ENCODE data around the gene GFER. TPM values are rescaled to one million over a fixed set of nuclear protein-coding genes. Genes with fewer than 3 reads are reported as not detected.
"Not testable (repeated sequence)": the region's sequence is repeated elsewhere in the genome, so short reads cannot be mapped to it uniquely, and the experiment has no call there.

Gene GFER
- total RNA-seq (2014; rRNA removed; shearing (Covaris generic)): 29.2 and 33.9 TPM in 2 replicates
- polyA plus RNA-seq (2015; cell fraction: cytosol; rRNA removed): 24.2 and 29.6 TPM in 2 replicates
- 34.0 and 36.5 TPM in 2 replicates for polyA plus RNA-seq (2015; cell fraction: nucleus; rRNA removed)

DNA sequence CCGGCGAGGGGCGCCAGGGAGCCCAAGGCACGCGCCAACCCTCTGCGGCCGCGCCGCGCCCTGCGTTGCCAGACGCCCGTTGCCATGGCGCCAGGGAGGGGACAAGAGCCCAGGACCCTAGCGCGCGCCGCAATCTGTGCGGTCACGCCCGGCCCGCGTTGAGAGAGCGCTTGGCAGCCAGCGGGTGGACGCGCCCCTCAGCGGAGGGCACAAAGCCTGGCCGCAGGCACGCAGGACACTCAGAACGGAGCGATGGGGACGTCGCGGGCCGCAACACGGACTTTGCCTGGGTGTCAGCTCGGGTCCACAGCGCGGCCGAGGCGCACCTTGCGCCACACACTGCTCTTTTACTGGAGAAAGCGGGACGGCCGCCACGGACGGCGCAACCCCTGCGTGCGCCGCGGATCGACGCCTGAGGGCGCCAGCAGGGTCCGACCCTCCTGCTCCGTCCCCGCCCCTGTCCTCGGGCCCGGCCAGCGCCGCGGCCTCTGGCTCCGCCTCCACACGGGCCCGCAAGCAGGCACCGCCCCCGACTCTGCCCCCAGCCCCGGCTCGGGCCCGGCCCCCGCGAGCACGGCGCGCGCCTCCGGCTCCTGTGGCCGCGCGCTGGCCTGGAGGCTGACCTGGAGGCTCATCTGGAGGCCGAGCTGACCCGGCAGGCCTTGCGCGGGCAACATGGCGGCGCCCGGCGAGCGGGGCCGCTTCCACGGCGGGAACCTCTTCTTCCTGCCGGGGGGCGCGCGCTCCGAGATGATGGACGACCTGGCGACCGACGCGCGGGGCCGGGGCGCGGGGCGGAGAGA is at the start of gene GFER:
TSS of gene GFER (plus strand) at position 650 of the 803 bp plus-strand sequence. CDS start at position 676, 26 bp downstream.
- peak; percentile 87 for DNase-seq (ENCODE audit: low read depth, low spot score)
- in situ Hi-C loops (cut with HindIII; ENCODE audit: low pct_unique_long_range_greater_than_20kb, low sequenced_read_pairs): no loop called here

- in situ Hi-C loops (cut with HindIII; ENCODE audit: low pct_unique_long_range_greater_than_20kb, low sequenced_read_pairs): no loop called here
- DNase-seq (ENCODE audit: low read depth, low spot score): no peak
These were observed 47.0 kb upstream of the GFER start for GRCh38 chr16:1936945-1937479.

GRCh38 chr16:1938316-1938715 is 45.7 kb upstream of the GFER start:
- in situ Hi-C loops (cut with HindIII; ENCODE audit: low pct_unique_long_range_greater_than_20kb, low sequenced_read_pairs): no loop called here
- DNase-seq (ENCODE audit: low read depth, low spot score): no peak

- no peak for DNase-seq (ENCODE audit: low read depth, low spot score)
- in situ Hi-C loops (cut with HindIII; ENCODE audit: low pct_unique_long_range_greater_than_20kb, low sequenced_read_pairs): no loop called here
These were observed 45.1 kb upstream of the GFER start for GRCh38 chr16:1938910-1939309.

DNA sequence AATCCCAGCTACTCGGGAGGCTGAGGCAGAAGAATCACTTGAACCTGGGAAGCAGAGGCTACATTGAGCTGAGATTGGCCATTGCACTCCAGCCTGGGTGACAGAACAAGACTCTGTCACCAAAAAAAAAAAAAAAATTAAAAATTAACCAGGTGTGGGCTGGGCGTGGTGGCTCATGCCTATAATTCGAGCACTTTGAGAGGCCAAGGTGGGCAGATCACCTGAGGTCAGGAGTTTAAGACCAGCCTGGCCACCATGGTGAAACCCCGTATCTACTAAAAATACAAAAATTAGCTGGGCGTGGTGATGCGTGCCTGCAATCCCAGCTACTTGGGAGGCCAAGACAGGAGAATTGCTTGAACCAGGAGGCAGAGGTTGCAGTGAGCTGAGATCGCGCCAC is 44.2 kb upstream of the GFER start:
- DNase-seq (ENCODE audit: low read depth, low spot score); in situ Hi-C loops (cut with HindIII; ENCODE audit: low pct_unique_long_range_greater_than_20kb, low sequenced_read_pairs): not testable (repeated sequence)

GRCh38 chr16:1940273-1941161 is 43.5 kb upstream of the GFER start:
- in situ Hi-C loops (cut with HindIII; ENCODE audit: low pct_unique_long_range_greater_than_20kb, low sequenced_read_pairs): no loop called here
- no peak for DNase-seq (ENCODE audit: low read depth, low spot score)

GRCh38 chr16:1941162-1942046 is 42.6 kb upstream of the GFER start:
- DNase-seq (ENCODE audit: low read depth, low spot score): no peak
- in situ Hi-C loops (cut with HindIII; ENCODE audit: low pct_unique_long_range_greater_than_20kb, low sequenced_read_pairs): no loop called here

- in situ Hi-C loops (cut with HindIII; ENCODE audit: low pct_unique_long_range_greater_than_20kb, low sequenced_read_pairs): no loop called here
- DNase-seq (ENCODE audit: low read depth, low spot score): no peak
These were observed 41.8 kb upstream of the GFER start for GRCh38 chr16:1942047-1942809.

DNA sequence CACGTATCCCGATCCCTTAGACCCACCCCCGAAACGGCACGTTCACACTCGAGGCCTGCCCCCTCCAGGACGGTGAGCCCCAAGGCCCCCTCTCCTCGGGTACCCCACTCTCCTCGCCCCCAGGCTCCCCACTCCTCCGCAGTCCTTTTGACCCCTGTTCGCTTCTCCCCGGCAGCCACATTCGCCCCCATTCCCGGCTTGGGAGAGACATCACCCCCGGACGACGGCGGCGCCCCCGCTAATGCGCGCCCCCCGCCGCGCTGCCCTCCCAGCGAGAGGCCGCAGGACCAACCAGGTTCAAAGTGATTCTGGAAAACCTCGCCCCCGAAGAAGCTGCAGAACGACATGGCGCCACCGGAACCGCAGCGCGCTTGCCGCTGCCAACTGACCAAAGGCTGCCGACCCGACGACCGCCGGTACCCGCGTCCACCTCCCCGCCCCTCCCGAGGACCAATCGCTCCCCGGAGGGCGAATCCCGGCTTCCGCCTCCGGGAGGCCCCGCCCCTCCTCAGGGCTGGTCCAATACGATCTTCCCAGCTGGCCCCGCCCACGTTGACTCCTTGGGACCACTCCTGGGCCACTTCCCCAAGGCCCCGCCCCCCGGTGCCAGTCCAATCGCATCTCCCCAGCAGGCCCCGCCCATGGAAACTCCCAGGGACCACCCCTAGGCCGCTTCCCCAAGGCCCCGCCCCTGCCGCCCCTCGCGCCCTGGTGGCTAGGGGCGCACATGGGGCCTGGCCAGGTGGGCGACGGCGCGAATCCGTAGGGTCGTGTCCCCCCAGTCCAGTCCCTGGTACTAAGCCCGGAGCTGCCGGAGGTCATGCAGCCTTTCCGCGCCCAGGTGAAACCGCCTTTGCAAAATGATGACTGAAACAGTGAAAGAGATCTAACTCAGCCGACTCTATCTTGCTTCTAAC is 40.9 kb upstream of the GFER start, which contains the start of gene MSRB1:
TSS of gene MSRB1 (minus strand) at position 390 of the 917 bp plus-strand sequence. CDS start at position 347, 43 bp downstream.
- DNase-seq (ENCODE audit: low read depth, low spot score): peak; percentile 99

DNA sequence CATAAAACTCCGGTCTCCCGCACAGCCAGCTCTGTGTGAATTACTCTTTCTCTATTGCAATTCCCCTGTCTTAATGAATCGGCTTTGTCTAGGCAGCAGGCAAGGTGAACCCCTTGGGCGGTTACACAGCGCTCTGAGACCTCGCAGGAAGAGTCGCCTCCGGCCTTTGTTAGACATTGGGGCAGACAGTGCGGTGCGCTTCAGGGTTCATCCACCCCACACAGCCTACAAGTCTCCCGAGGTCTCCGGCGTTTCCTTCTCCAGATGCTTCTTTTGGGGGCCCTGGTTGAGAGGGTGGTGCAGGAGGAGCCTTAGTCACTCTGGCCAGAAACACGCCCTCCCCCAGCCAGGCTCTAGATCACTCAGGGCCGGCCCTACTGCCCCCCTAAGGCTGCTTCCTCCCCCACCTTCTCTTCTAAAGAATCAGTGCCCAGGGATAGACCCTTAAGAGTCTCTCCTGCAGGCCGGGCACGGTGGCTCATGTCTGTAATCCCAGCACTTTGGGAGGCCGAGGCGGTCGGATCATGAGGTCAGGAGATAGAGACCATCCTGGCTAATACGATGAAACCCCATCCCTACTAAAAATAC is 39.3 kb upstream of the GFER start:
- in situ Hi-C loops (cut with HindIII; ENCODE audit: low pct_unique_long_range_greater_than_20kb, low sequenced_read_pairs): no loop called here
- no peak for DNase-seq (ENCODE audit: low read depth, low spot score)

More for the DNA sequence above, 40.9 kb upstream of the GFER start, which contains the start of gene MSRB1:
- in situ Hi-C loops (cut with HindIII; ENCODE audit: low pct_unique_long_range_greater_than_20kb, low sequenced_read_pairs): no loop called here

GRCh38 chr16:1945559-1946391 is 38.2 kb upstream of the GFER start:
- in situ Hi-C loops (cut with HindIII; ENCODE audit: low pct_unique_long_range_greater_than_20kb, low sequenced_read_pairs): no loop called here
- DNase-seq (ENCODE audit: low read depth, low spot score): no peak

DNA sequence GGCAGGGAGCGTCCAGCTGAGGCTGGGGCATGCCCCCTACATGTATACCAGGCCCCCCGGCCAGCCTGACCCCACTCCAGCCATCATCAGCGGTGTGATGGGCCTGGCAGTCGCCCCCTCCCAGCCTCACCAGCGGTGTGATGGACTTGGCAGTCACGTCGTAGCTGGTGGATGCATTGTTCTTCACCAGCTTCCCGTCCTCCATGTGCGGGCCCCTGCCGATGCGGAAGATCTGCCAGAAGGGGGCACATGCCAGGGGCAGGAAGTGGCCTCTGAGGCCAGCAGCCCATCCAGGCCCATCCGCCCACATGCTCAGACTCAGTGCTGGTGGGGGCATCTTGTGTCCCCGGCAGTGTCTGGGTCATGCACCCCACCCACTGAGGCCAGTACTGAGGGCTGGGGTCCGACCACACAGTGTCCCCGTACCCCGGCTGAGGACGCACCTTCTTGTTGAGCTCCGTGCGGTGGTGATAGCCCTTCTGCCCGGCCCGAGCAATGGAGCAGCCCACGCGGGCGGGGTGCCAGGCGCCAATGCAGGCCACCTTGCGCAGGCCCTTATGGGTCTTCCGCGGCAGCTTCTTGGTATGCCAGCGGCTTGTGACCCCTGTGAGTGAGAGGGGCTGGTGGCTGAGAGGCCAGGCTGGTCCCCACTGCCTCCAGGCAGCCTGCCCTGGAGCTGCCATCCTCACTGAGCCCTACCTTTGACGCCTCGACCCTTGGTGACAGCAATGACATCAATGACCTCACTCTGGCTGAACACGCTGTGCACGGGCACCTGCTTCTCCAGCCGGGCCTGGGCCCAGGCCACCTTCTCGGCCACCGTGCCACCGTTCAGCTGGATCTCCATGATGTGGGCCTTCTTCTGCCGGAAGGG is 37.3 kb upstream of the GFER start:
- no peak for DNase-seq (ENCODE audit: low read depth, low spot score)
- in situ Hi-C loops (cut with HindIII; ENCODE audit: low pct_unique_long_range_greater_than_20kb, low sequenced_read_pairs): no loop called here

DNA sequence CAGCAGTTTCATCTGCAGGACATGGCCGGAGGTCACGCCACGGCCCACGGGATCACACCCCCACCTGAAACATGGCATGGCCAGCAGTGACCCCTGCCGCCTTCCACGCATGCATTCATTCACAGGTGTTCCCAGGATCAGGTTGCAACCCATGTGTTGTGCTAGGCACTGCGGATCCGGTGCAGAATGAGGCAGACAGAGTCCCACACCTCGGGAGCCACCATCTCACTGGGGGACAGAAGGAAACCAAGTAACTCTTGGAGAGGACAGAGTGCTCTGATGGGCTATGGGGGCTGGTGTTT is 36.7 kb upstream of the GFER start:
- in situ Hi-C loops (cut with HindIII; ENCODE audit: low pct_unique_long_range_greater_than_20kb, low sequenced_read_pairs): no loop called here
- DNase-seq (ENCODE audit: low read depth, low spot score): no peak

GRCh38 chr16:1949507-1949906 is 34.5 kb upstream of the GFER start:
- in situ Hi-C loops (cut with HindIII; ENCODE audit: low pct_unique_long_range_greater_than_20kb, low sequenced_read_pairs): no loop called here

More at GRCh38 chr16:1949507-1949906, 34.5 kb upstream of the GFER start:
- DNase-seq (ENCODE audit: low read depth, low spot score): no peak
